Neural cell (in vitro differentiated cells): ENCODE measurements around the gene AMZ1. TPM values are rescaled to one million over a fixed set of nuclear protein-coding genes. Genes with fewer than 3 reads are reported as not detected.

Experiments
- H2AFZ ChIP-seq: fragments of 200-600, 300-800 bp; sonication (generic), shearing (Covaris generic); 2 replicates; pipeline ENCODE4 v1.6.0; 2014; ENCODE audit warnings: low read depth, mild to moderate bottlenecking, antibody characterized with exemption, low read length, moderate library complexity
- H3F3A ChIP-seq: fragments of 200-600 bp; shearing (Covaris generic); 2 replicates; pipeline ENCODE4 v1.6.1; 2016; ENCODE audit warnings: mild to moderate bottlenecking, moderate library complexity, mixed read lengths, antibody characterized with exemption, low read length; ENCODE audit not compliant: insufficient read depth, poor library complexity, severe bottlenecking
- H3K27ac ChIP-seq: fragments of 200-600, 300-800 bp; sonication (generic), shearing (Covaris generic); 2 replicates; pipeline ENCODE4 v1.5.1; 2014; ENCODE audit warnings: mild to moderate bottlenecking, low read length, moderate library complexity
- H3K27me3 ChIP-seq: fragments of 300-800, 200-600 bp; sonication (generic), shearing (Covaris generic); 2 replicates; pipeline ENCODE4 v1.6.0; 2014; ENCODE audit warnings: mild to moderate bottlenecking, low read depth, low read length, moderate library complexity; ENCODE audit not compliant: insufficient read depth
- H3K36me3 ChIP-seq: fragments of 300-800, 200-600 bp; sonication (generic), shearing (Covaris generic); 2 replicates; pipeline ENCODE4 v1.5.1; 2014; ENCODE audit warnings: mild to moderate bottlenecking, antibody characterized with exemption, low read length, moderate library complexity; ENCODE audit not compliant: insufficient read depth
- H3K4me2 ChIP-seq: fragments of 300-800, 200-600 bp; sonication (generic), shearing (Covaris generic); 2 replicates; pipeline ENCODE4 v1.6.0; 2014; ENCODE audit warnings: mild to moderate bottlenecking, low read length
- H3K4me3 ChIP-seq: fragments of 300-800, 200-600 bp; sonication (generic), shearing (Covaris generic); 2 replicates; pipeline ENCODE4 v1.5.1; 2014; ENCODE audit warnings: mild to moderate bottlenecking, low read length, moderate library complexity
- H3K79me2 ChIP-seq: fragments of 200-600 bp; shearing (Covaris generic); replicated peaks from 2 replicates; pipeline ENCODE4 v1.6.0; 2014; ENCODE audit warnings: mild to moderate bottlenecking, low read length, moderate library complexity; ENCODE audit not compliant: insufficient read depth
- H3K9ac ChIP-seq: fragments of 300-800, 200-600 bp; sonication (generic), shearing (Covaris generic); 2 replicates; pipeline ENCODE4 v1.6.1; 2016; ENCODE audit warnings: mild to moderate bottlenecking, low read length, mixed read lengths
- H3K9me2 ChIP-seq: fragments of 200-600 bp; shearing (Covaris generic); 2 replicates; pipeline ENCODE4 v1.6.1; 2016; ENCODE audit warnings: mild to moderate bottlenecking, low read length, mixed read lengths; ENCODE audit not compliant: insufficient read depth
- H3K9me3 ChIP-seq: fragments of 200-600, 300-800 bp; sonication (generic), shearing (Covaris generic); 2 replicates; pipeline ENCODE4 v1.6.1; 2016; ENCODE audit warnings: mild to moderate bottlenecking, mixed run types, low read length, moderate library complexity, mixed read lengths
- H4K20me1 ChIP-seq: fragments of 200-600 bp; shearing (Covaris generic); 2 replicates; pipeline ENCODE4 v1.6.1; 2016; ENCODE audit warnings: mild to moderate bottlenecking, mixed run types; ENCODE audit not compliant: insufficient read depth
- EP300 ChIP-seq: fragments of 450-650 bp; conservative IDR thresholded peaks from 2 replicates; pipeline ENCODE4 v1.6.1; 2014; ENCODE audit warnings: antibody characterized with exemption, mild to moderate bottlenecking, moderate library complexity; ENCODE audit not compliant: poor library complexity, severe bottlenecking
- EZH2 ChIP-seq: fragments of 200-600, 300-800 bp; shearing (Covaris generic), sonication (generic); IDR thresholded peaks from 2 replicates; pipeline ENCODE4 v1.6.1; 2014; ENCODE audit warnings: antibody characterized with exemption, low read length, borderline replicate concordance, mild to moderate bottlenecking; ENCODE audit not compliant: insufficient read depth, poor library complexity, severe bottlenecking
- MXI1 ChIP-seq: fragments of 450-650 bp; conservative IDR thresholded peaks from 2 replicates; pipeline ENCODE4 v1.6.1; 2014; ENCODE audit warnings: antibody characterized with exemption, mild to moderate bottlenecking; ENCODE audit not compliant: poor library complexity, severe bottlenecking
- POLR2AphosphoS5 ChIP-seq: IDR thresholded peaks from 2 replicates; pipeline ENCODE4 v1.6.1; 2012
- RAD21 ChIP-seq: fragments of 450-650 bp; conservative IDR thresholded peaks from 2 replicates; pipeline ENCODE4 v1.6.1; 2014; ENCODE audit warnings: antibody characterized with exemption, mild to moderate bottlenecking, moderate library complexity
- SMC3 ChIP-seq: fragments of 450-650 bp; conservative IDR thresholded peaks from 2 replicates; pipeline ENCODE4 v1.6.1; 2014; ENCODE audit warnings: antibody characterized with exemption, mild to moderate bottlenecking, moderate library complexity; ENCODE audit not compliant: poor library complexity
- TAF1 ChIP-seq: IDR thresholded peaks from 2 replicates; pipeline ENCODE4 v1.6.1; 2012; ENCODE audit warnings: low read depth
- polyA plus RNA-seq: library from polyadenylated mRNA; depleted of rRNA; stranded (reverse); fragments of >200 nt; gene quantifications from 2 replicates; pipeline ENCODE4 v1.2.3, GENCODE V29; 2014
- TF ChIP-seq, protein P1 (sequence below): fragments of 450-650 bp; IDR thresholded peaks from 2 replicates; pipeline ENCODE4 v1.5.1; 2014; ENCODE audit warnings: antibody characterized with exemption, mild to moderate bottlenecking, moderate library complexity; ENCODE audit not compliant: poor library complexity, severe bottlenecking
- TF ChIP-seq, protein P2 (sequence below): IDR thresholded peaks from 2 replicates; pipeline ENCODE4 v1.6.1; 2012; ENCODE audit warnings: borderline replicate concordance

Gene AMZ1
- polyA plus RNA-seq, 1 donor from 2014 or later, result not detected

DNA sequence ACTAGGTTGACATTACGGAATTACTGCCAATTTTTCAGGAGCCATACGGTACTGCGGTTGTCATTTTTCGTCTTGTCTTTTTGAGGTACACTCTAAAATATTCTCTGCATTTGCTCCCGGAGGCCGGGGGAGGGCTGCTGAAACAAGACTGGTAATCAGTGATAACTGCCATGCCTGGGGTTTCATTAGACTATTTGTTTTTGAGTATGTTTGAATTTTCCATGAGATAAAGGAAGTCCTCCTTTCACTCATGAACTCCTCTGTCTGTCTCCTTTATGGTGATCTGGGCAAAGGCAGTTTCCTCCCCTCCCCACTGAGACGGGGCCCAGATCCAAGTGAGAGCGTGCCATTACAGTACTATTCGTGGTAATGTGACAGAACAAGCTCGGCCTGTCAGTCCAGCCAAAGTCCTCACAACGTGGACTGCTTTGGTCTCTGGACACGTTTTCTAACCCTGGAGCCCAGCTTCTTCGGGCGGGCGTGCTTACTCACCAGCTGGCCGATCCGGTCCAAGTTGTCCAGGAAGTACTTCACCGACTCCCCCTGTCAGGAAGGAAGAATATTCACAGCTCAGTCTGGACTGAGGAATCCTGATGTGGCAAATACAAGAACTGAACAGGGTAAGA lies 45.1 kb downstream of the AMZ1 start:
- Histone ChIP-seq H4K20me1 (no peaks in the 10 kb centered on the region), H3K36me3 (no peaks in the 10 kb centered on the region), H3K4me2 (no peak overlapping the region), H2AFZ (no peak overlapping the region), H3K27me3 (no peaks in the 10 kb centered on the region), H3F3A (no peaks in the 10 kb centered on the region), H3K4me3 (no peak overlapping the region), H3K27ac (no peak overlapping the region), H3K79me2 (no peaks in the 10 kb centered on the region), H3K9me3 (no peaks in the 10 kb centered on the region), H3K9me2 (no peaks in the 10 kb centered on the region), H3K9ac (no peak overlapping the region)
- TF ChIP-seq SMC3, result no peak
- TF ChIP-seq, protein P1, sequence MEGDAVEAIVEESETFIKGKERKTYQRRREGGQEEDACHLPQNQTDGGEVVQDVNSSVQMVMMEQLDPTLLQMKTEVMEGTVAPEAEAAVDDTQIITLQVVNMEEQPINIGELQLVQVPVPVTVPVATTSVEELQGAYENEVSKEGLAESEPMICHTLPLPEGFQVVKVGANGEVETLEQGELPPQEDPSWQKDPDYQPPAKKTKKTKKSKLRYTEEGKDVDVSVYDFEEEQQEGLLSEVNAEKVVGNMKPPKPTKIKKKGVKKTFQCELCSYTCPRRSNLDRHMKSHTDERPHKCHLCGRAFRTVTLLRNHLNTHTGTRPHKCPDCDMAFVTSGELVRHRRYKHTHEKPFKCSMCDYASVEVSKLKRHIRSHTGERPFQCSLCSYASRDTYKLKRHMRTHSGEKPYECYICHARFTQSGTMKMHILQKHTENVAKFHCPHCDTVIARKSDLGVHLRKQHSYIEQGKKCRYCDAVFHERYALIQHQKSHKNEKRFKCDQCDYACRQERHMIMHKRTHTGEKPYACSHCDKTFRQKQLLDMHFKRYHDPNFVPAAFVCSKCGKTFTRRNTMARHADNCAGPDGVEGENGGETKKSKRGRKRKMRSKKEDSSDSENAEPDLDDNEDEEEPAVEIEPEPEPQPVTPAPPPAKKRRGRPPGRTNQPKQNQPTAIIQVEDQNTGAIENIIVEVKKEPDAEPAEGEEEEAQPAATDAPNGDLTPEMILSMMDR, result no peak
- no peak for TF ChIP-seq MXI1

DNA sequence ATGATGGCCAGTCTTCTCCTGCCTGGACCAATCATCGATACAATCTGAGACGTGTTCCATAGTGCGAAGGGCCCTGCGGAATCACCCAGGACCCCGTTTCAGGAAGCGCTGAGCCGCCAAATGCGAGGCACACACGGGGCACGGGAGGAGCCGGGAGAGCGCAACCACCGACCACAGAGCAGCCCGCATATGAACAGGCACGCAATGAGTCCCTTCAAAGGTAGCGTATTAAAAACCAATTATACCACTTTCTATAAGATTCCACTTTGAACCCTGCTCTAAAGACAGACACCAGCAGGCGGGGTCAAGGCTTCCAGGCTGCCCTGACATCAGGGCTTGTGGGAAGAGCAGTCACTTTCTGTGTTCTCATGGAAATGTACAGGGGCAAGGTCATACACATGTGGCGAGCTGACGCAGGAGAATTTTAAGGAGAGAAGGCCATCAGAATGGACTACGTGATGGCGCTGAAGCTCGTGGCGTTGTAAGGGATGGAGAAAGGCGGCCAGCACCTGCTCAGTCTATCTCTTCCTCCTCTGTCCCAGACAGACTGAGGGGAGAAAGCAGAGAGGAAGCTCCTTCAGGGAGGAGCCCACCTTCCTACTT lies 46.2 kb downstream of the AMZ1 start:
- no peaks in the 10 kb centered on the region for H3K9me3 ChIP-seq
- no peak overlapping the region for H3K4me3 ChIP-seq
- no peak overlapping the region for H2AFZ ChIP-seq
- no peaks in the 10 kb centered on the region for H3K36me3 ChIP-seq
- no peaks in the 10 kb centered on the region for H3F3A ChIP-seq
- no peaks in the 10 kb centered on the region for H3K9me2 ChIP-seq
- no peak overlapping the region for H3K9ac ChIP-seq
- H3K27ac ChIP-seq, result no peak overlapping the region
- no peaks in the 10 kb centered on the region for H3K79me2 ChIP-seq
- TF ChIP-seq, protein P2, sequence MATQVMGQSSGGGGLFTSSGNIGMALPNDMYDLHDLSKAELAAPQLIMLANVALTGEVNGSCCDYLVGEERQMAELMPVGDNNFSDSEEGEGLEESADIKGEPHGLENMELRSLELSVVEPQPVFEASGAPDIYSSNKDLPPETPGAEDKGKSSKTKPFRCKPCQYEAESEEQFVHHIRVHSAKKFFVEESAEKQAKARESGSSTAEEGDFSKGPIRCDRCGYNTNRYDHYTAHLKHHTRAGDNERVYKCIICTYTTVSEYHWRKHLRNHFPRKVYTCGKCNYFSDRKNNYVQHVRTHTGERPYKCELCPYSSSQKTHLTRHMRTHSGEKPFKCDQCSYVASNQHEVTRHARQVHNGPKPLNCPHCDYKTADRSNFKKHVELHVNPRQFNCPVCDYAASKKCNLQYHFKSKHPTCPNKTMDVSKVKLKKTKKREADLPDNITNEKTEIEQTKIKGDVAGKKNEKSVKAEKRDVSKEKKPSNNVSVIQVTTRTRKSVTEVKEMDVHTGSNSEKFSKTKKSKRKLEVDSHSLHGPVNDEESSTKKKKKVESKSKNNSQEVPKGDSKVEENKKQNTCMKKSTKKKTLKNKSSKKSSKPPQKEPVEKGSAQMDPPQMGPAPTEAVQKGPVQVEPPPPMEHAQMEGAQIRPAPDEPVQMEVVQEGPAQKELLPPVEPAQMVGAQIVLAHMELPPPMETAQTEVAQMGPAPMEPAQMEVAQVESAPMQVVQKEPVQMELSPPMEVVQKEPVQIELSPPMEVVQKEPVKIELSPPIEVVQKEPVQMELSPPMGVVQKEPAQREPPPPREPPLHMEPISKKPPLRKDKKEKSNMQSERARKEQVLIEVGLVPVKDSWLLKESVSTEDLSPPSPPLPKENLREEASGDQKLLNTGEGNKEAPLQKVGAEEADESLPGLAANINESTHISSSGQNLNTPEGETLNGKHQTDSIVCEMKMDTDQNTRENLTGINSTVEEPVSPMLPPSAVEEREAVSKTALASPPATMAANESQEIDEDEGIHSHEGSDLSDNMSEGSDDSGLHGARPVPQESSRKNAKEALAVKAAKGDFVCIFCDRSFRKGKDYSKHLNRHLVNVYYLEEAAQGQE, result no peak
- TF ChIP-seq, protein P1, result no peak
- TF ChIP-seq MXI1 (no peak), SMC3 (no peak), EZH2 (no peak), RAD21 (no peak), EP300 (no peak), TAF1 (no peak), POLR2AphosphoS5 (no peak)
- no peak overlapping the region for H3K4me2 ChIP-seq
- no peaks in the 10 kb centered on the region for H3K27me3 ChIP-seq
- H4K20me1 ChIP-seq, result no peaks in the 10 kb centered on the region
